Measurements from ENCODE around the gene TRANK1.
"Not testable (repeated sequence)": the region's sequence is repeated elsewhere in the genome, so short reads cannot be mapped to it uniquely, and the experiment has no call there.

Gene TRANK1

GRCh38 chr3:36911990-36912804, 32.7 kb downstream of the TRANK1 start:
- no peak for DNase-seq

- no peak for DNase-seq
These were observed 35.2 kb downstream of the TRANK1 start for GRCh38 chr3:36909666-36910065.

GRCh38 chr3:36909181-36909580, 35.7 kb downstream of the TRANK1 start:
- no peak for DNase-seq

GRCh38 chr3:36908647-36909180, 36.1 kb downstream of the TRANK1 start:
- no peak for DNase-seq

DNA sequence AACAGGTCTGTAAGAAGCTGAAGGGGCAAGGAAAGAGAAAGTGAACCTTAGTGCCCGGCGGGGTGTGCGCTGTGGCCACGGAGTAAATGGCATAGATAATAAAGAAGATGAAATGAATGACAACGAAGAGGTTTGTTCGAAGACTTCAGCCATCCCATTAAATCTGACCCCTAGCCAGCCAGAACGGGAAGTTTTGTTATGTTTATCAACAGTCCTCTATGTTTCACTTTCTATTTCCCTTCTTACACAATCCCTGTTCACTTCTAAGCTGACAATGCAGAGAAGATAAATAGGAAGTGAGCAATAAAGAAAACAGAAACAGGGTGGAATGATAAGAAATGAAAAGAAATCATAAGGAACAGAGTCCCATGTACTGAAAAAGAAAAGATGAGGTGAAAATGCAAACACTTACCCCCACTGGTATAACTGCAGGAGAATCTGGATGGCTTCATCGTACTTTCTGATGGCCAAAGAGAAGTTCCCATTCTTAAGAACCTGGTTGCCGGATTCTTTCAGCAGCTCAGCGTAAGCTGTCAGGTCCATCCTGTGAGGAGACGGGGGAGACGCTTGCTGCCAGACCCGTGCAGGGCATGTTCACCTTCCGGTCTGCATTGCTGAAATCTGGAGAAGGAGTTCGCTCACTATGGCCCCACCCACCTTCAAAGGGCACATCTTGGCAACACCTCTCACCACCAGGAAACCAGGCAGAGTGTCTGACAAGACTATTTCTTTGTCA, 36.8 kb downstream of the TRANK1 start:
- DNase-seq: no peak

GRCh38 chr3:36906504-36907149, 38.2 kb downstream of the TRANK1 start:
- no peak for DNase-seq

GRCh38 chr3:36905545-36905944, 39.3 kb downstream of the TRANK1 start:
- DNase-seq: no peak

DNA sequence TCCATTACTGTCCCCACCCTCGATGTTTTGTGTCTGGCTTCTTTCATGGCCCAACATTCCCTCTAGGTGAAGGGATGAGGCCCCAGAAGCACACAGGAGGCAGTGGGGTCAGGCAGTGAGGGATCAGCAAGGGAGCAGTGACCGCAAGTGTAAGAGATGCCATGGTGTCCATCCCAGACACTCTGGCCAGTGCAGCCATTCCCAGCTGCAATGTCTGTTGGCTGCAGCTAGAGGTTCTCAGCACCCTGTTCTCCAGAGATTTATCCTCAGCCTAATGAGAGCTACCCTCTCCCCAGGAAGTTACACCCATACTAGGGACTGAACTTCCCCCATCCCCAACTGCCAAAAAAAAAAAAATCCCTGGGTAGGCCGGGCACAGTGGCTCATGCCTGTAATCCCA, 40.2 kb downstream of the TRANK1 start:
- no peak for DNase-seq

DNA sequence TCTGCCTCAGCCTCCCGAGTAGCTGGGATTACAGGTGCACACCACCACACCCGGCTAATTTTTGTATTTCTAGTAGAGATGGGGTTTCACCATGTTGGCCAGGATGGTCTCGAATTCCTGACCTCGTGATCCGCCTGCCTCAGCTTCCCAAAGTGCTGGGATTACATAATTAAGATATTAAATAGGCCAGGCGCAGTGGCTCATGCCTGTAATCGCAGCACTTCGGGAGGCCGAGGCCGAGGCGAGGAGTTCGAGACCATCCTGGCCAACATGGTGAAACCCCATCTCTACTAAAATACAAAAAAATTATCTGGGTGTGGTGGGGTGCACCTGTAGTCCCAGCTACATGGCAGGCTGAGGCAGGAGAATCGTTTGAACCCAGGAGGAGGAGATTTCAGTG, 40.8 kb downstream of the TRANK1 start:
- DNase-seq: not testable (repeated sequence)

DNA sequence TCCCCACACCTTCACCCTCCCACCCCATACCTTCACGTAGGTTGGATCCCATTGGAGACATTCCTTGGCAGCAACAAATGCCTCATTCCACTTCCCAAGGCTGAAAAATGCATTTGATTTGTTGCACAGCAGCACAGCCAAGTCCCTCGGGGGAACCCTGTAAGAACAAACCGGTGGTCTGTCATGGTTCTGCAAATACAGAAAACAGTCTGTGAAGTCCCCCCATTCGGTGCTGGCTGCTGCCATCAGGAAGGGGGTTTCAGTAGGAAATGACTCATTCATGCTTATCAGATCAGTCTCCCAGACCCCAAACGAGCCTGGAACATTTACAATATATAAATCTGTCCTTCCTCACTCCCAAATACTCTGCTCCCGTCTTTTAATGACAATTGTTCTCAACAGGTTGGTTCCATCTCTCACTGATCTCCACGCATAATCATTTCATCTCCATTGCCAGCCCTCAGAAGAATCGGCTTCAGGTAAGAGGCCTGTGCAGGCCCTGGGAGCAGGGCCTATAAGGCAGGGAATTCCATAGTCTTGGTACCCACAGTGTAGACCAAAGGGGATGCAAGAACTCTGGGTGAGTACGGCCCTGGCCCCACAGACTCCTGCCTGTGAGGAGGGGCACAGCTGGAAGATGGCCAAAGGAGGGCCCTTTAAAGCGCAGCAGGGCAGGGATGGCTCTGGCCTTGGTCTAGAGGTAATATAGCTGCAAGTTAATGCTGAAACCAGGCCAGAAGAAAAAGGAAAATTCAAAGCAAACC, 41.6 kb downstream of the TRANK1 start:
- DNase-seq: no peak

- no peak for DNase-seq
These were observed 43.3 kb downstream of the TRANK1 start for GRCh38 chr3:36901588-36901987.

GRCh38 chr3:36900474-36901443, 44.1 kb downstream of the TRANK1 start:
- no peak for DNase-seq

DNA sequence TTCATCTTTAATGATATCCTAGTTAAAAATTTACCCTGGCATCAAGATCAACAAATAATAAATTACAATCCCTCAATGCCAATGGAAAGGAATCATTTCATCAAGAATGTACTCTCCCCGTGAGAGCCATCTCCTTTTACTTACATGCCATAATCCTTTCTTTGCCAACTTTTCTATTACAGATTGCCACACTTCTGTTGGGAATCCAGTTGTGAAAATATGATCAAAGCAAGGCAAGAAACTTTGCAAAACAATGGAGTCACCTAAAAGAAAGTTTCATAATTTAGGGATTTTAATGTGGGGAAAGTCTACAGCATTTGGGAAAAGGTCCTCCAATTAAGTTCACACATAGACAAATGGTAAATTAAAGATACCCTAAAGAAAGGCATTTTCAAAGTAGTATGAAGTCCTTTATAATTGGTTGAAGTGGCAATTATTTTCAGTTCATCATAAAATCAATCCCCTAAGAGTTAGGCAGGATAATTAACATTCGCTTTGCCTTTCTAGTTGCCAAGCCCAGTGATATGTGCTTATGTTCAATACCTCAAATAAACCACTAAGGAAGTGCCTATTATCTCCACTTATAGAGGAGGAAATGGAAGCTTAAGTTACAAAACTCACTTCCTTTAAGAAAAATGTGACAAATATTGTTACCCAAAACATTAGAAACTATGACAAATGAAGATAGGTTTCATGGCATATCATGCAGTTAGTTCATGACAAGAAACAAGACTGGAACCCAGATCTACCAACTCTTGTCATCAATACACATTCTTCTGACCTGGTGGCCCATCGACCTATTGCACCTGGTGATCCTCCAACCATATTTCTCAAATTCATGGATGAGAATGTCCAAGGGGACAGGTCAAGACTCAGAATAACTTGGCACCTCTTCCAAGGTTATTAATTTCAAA, 49.1 kb downstream of the TRANK1 start:
- DNase-seq: no peak

DNA sequence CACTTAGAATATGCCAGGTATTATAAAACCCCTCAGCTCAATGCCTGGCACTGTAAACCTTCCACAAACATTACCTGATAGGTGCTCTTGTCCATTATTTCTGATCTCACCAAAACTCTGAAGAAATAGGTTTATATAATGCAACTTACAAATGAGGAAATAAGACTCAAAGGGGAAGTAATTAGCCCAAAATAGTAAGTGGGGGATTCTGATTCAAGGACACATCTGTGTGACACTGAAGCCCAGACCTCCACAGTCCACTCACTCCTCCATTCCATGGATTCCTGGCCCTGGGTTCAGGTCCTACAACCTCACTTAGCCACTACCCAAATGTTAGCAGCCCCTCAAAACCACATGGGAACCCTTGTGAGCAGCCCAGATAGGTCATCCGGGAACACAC, 49.9 kb downstream of the TRANK1 start:
- no peak for DNase-seq

- DNase-seq: no peak
These were observed 51.0 kb downstream of the TRANK1 start for GRCh38 chr3:36893826-36894225.

DNA sequence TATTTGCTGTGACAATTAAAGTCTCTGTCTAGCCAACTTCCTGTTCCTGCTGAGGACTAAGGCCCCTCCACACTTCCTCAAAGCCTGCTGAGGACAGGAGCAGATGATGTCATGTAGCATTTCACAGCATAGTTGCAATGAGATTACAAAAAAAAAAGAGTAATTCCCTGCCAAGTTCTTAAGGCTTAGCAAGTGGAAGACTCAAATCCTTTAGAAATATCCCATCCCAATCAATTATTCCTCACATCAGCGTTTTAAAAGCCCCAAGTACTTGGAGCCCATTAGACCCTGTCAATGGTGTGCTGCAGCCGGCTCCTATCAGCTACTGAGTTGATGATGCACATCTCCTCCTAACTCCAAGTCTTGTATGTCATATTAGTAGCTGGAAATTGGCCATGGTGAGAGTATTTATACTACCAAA, 51.7 kb downstream of the TRANK1 start:
- no peak for DNase-seq

GRCh38 chr3:36892457-36893136, 52.3 kb downstream of the TRANK1 start:
- no peak for DNase-seq

GRCh38 chr3:36891701-36892160, 53.1 kb downstream of the TRANK1 start:
- DNase-seq: no peak

GRCh38 chr3:36891097-36891496, 53.8 kb downstream of the TRANK1 start:
- DNase-seq: not testable (repeated sequence)

DNA sequence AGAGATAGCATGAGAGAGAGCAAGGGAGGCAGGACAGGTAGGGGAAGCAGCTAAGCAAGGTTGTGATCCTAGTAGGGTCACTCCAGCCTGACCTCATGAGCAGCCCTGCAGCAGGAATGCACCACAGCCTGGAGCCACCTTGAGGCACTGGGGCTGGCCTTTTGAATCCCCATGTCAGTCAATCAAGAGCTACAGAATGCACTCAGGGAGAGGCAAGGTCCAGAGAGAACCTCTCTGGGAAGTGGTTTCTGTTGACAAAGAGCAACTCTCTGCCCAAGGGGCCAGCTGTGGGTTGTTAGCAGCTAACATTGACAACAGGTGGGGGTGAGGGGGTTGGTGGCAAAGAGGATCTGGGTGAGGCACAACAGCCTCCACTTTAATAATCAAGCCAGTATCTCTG, 54.6 kb downstream of the TRANK1 start:
- no peak for DNase-seq
